GM12878 (cell line): Measurements from ENCODE around the gene MAML2. TPM values are rescaled to one million over a fixed set of nuclear protein-coding genes. Genes with fewer than 3 reads are reported as not detected.

Source experiments
- ATAC-seq: fragments of 200-7000 bp; cut with Tn5 transposase; 3 replicates; pipeline ENCODE4 v1.9.1; 2020; ENCODE audit warnings: mild to moderate bottlenecking, moderate library complexity
- BruUV-seq: library from RNA; stranded (reverse); fragments of 400-500 nt; replicated peaks from 2 replicates; lab custom pipeline; 2021; lab: Mats Ljungman, UMichigan
- CTCF ChIA-PET: fragments of 300-600 bp; sonication (Branson Sonifier 250); formaldehyde crosslinking; extraction: SDS; loops from one replicate; lab custom pipeline; 2021; ENCODE audit warnings: inconsistent platforms; lab: Yijun Ruan, JAX
- POLR2A ChIA-PET: fragments of 350-600 bp; formaldehyde crosslinking; extraction: SDS; loops from one replicate; lab custom pipeline; 2021; ENCODE audit warnings: inconsistent platforms; lab: Charles Lee
- RAD21 ChIA-PET: fragments of 300-600 bp; sonication (Branson Sonifier 250); formaldehyde crosslinking; loops from one replicate; lab custom pipeline; 2023; ENCODE audit warnings: antibody characterized with exemption; ENCODE audit not compliant: unreplicated experiment; lab: Charles Lee
- SMC1A ChIA-PET: fragments of 300-600 bp; sonication (Branson Sonifier 250); formaldehyde crosslinking; loops from one replicate; lab custom pipeline; 2023; ENCODE audit not compliant: unreplicated experiment, uncharacterized antibody; lab: Charles Lee
- DNase-seq: peaks from one replicate; pipeline ENCODE4 v3.0.0-alpha.2; 2011; ENCODE audit warnings: low read depth, low spot score
- FAIRE-seq: peaks from 3 replicates; lab custom pipeline; 2011; peaks lifted over from hg19 to GRCh38; lab: Jason Lieb, UNC
- H2AFZ ChIP-seq: 2 replicates; pipeline ENCODE4 v1.6.0; 2011; ENCODE audit warnings: low read depth, low read length, control low read depth; ENCODE audit not compliant: control insufficient read depth
- H3K27ac ChIP-seq: 2 replicates; pipeline ENCODE4 v1.5.1; 2011; ENCODE audit warnings: control low read depth; ENCODE audit not compliant: control insufficient read depth, insufficient read depth
- H3K27me3 ChIP-seq, 2 experiments: replicated peaks in 1 of 2; 2 replicates each; pipeline versions ENCODE4 v1.6.0 to v1.6.1; 2011; ENCODE audit warnings: low read length in 1 of 2; ENCODE audit not compliant: control insufficient read depth in 2 of 2, insufficient read depth in 2 of 2
- H3K36me3 ChIP-seq, 2 experiments: 2 replicates each; pipeline ENCODE4 v1.5.1; 2011; ENCODE audit warnings: low read length in 1 of 2; ENCODE audit not compliant: control insufficient read depth in 2 of 2, insufficient read depth in 2 of 2
- H3K4me1 ChIP-seq: 2 replicates; pipeline ENCODE4 v1.6.1; 2011; ENCODE audit warnings: mild to moderate bottlenecking, low read length, moderate library complexity, mixed read lengths; ENCODE audit not compliant: control insufficient read depth, insufficient read depth
- H3K4me2 ChIP-seq: 2 replicates; pipeline ENCODE4 v1.6.0; 2011; ENCODE audit warnings: control low read depth; ENCODE audit not compliant: control insufficient read depth, insufficient read depth
- H3K4me3 ChIP-seq: fragments of 200-600 bp; sonication (generic); 2 replicates; pipeline ENCODE4 v1.5.1; 2016
- H3K79me2 ChIP-seq: 2 replicates; pipeline ENCODE4 v1.6.0; 2011; ENCODE audit warnings: low read length; ENCODE audit not compliant: control insufficient read depth, insufficient read depth
- H3K9ac ChIP-seq: 2 replicates; pipeline ENCODE4 v1.8.0; 2011; ENCODE audit warnings: low read length, control low read depth, mixed read lengths; ENCODE audit not compliant: control insufficient read depth, insufficient read depth
- H3K9me3 ChIP-seq: replicated peaks from 3 replicates; pipeline ENCODE4 v1.5.1; 2011; ENCODE audit warnings: mild to moderate bottlenecking, low read length; ENCODE audit not compliant: control insufficient read depth, insufficient read depth
- H4K20me1 ChIP-seq: 2 replicates; pipeline ENCODE4 v1.6.0; 2011; ENCODE audit not compliant: control insufficient read depth, insufficient read depth
- E2F8 ChIP-seq: fragments of 450-650 bp; IDR thresholded peaks from 2 replicates; pipeline ENCODE4 v1.6.1; 2018; ENCODE audit warnings: mild to moderate bottlenecking, low read depth, moderate library complexity; ENCODE audit not compliant: partially characterized antibody
- ELK1 ChIP-seq: IDR thresholded peaks from 2 replicates; pipeline ENCODE4 v1.6.1; 2012; ENCODE audit warnings: low read depth, low read length, improper control_type of control experiment
- HSF1 ChIP-seq: fragments of 150-350 bp; IDR thresholded peaks from 2 replicates; pipeline ENCODE4 v1.6.1; 2014; ENCODE audit warnings: mild to moderate bottlenecking, low read depth, low read length
- RAD51 ChIP-seq: fragments of 450-650 bp; IDR thresholded peaks from 2 replicates; pipeline ENCODE4 v1.6.1; 2016; ENCODE audit warnings: moderate library complexity, mild to moderate bottlenecking, inconsistent platforms
- REST ChIP-seq: IDR thresholded peaks from 2 replicates; pipeline ENCODE4 v1.6.1; 2012; ENCODE audit warnings: mild to moderate bottlenecking, low read depth, low read length
- USF2 ChIP-seq: IDR thresholded peaks from 2 replicates; pipeline ENCODE4 v1.6.1; 2011; ENCODE audit warnings: low read depth, low read length, improper control_type of control experiment, borderline replicate concordance
- WGBS: methylation state at CpG from one replicate; pipeline ENCODE4 v1.1.6; 2016; ENCODE audit warnings: low lambda C conversion rate; ENCODE audit not compliant: insufficient replicate concordance, insufficient coverage; ENCODE audit errors: missing lambda C conversion rate; 5-methylcytosine and 5-hydroxymethylcytosine counted together
- in situ Hi-C: fragments of 300-500 bp; cut with MboI; formaldehyde crosslinking; loops from 9 replicates; pipeline ENCODE4 v1.14.3; 2018; ENCODE audit warnings: mixed read lengths
- intact Hi-C: fragments of 100-400 bp; cut with micrococcal nuclease; formaldehyde crosslinking; loops from one replicate; pipeline ENCODE4 v1.14.2; 2022; ENCODE audit not compliant: unreplicated experiment
- polyA plus RNA-seq, 11 experiments: library from polyadenylated mRNA; depleted of rRNA in 4 of 11; unstranded in 6 of 11; stranded (reverse) in 5 of 11; fragments of >200 nt; fragmentation: Nextera tagmentation in 4 of 11; fragmentation: Illumina TruSeq in 1 of 11; extraction: Ambion mirVana in 4 of 11; extraction: Trizol in 1 of 11; gene quantifications; 1 replicate in 1 of 11; 2 replicates in 10 of 11; pipeline versions ENCODE4 v1.2.1 to v1.2.3, GENCODE V29; 2011 to 2016; ENCODE audit warnings: inconsistent platforms in 2 of 11, missing spikeins in 2 of 11, low read depth in 1 of 11
- total RNA-seq, 4 experiments: library from RNA; depleted of rRNA in 3 of 4; stranded (reverse); fragments of >200 nt in 3 of 4; fragmentation: Illumina TruSeq in 1 of 4; extraction: Trizol in 1 of 4; gene quantifications; 2 replicates each; pipeline versions ENCODE4 v1.2.1 to v1.2.3, GENCODE V29; 2013 to 2021

Gene MAML2
- total and polyA plus RNA-seq, 10 of the 15 experiments (the other 5 are each of a cell fraction or from before 2014, with no cell fraction given) = 2.5 to 15.1 (median 12.0) TPM

GRCh38 chr11:95991545-95991944, 351.4 kb downstream of the MAML2 start:
- 100% methylated on average over 1 of the region's 1 CpG for WGBS
- in situ Hi-C loops (no loop called here), intact Hi-C loops (no loop called here)
- Histone ChIP-seq H3K27ac (no peak overlapping the region), H3K4me1 (no peaks in the 10 kb centered on the region), H3K4me3 (no peak overlapping the region), H3K9me3 (no peaks in the 10 kb centered on the region), H3K27me3 (no peaks in the 10 kb centered on the region), H3K79me2 (no peaks in the 10 kb centered on the region), H3K36me3 (peaks cover 2 to 5% of the 10 kb centered on the region in 2 experiments; a peak in 3 of 4 replicates), H3K4me2 (no peak overlapping the region), H3K9ac (no peak overlapping the region), H2AFZ (no peak overlapping the region), H4K20me1 (no peaks in the 10 kb centered on the region)
- no peak for FAIRE-seq
- DNase-seq = no peak
- ChIA-PET RAD21 (no interaction called here), POLR2A (no interaction called here), SMC1A (interaction anchor here (1.1 kb wide), 1 partner anchor 80 kb away, joined by 3 read pairs; no protein-coding TSS in a partner anchor), CTCF (no interaction called here)
- BruUV-seq = no TSS peak
- TF ChIP-seq HSF1 = no peak
- no peak for ATAC-seq

GRCh38 chr11:95991101-95991500, 351.9 kb downstream of the MAML2 start:
- RAD21 ChIA-PET = no interaction called here
- H3K27ac ChIP-seq = no peak overlapping the region
- H4K20me1 ChIP-seq = no peaks in the 10 kb centered on the region
- DNase-seq (no peak), FAIRE-seq (no peak), ATAC-seq (no peak)
- no peak overlapping the region for H3K9ac ChIP-seq
- H3K36me3 ChIP-seq = peaks cover 2 to 5% of the 10 kb centered on the region in 2 experiments; a peak in 3 of 4 replicates
- CTCF ChIA-PET = no interaction called here
- 90% methylated on average over 1 of the region's 1 CpG for WGBS
- POLR2A ChIA-PET = no interaction called here
- SMC1A ChIA-PET = no interaction called here
- intact Hi-C loops (no loop called here), in situ Hi-C loops (no loop called here)
- H3K4me1 ChIP-seq = no peaks in the 10 kb centered on the region
- H3K27me3 ChIP-seq = no peaks in the 10 kb centered on the region
- H3K79me2 ChIP-seq = no peaks in the 10 kb centered on the region
- H3K9me3 ChIP-seq = no peaks in the 10 kb centered on the region
- no peak overlapping the region for H2AFZ ChIP-seq
- H3K4me3 ChIP-seq = no peak overlapping the region
- no TSS peak for BruUV-seq
- no peak overlapping the region for H3K4me2 ChIP-seq
- no peak for TF ChIP-seq E2F8
- no peak for TF ChIP-seq USF2
- no peak for TF ChIP-seq ELK1
- TF ChIP-seq REST = no peak
- TF ChIP-seq RAD51 = no peak
